C4-2B (cell line): ENCODE results near the gene ARHGAP15.

Experiments used
- H3K27ac ChIP-seq: fragments of 450-650 bp; 2 replicates; pipeline ENCODE4 v1.5.1; 2017
- CTCF ChIP-seq: fragments of 450-650 bp; conservative IDR thresholded peaks from 2 replicates; pipeline ENCODE4 v1.5.1; 2017; ENCODE audit warnings: mild to moderate bottlenecking
- ZFX ChIP-seq: fragments of 450-650 bp; IDR thresholded peaks from 2 replicates; pipeline ENCODE4 v1.6.1; 2017

Gene ARHGAP15

GRCh38 chr2:143632751-143633374 is 503.6 kb downstream of the ARHGAP15 start:
- no peak overlapping the region for H3K27ac ChIP-seq
- TF ChIP-seq ZFX (no peak), CTCF (no peak)

GRCh38 chr2:143633419-143633818 is 504.2 kb downstream of the ARHGAP15 start:
- TF ChIP-seq CTCF (no peak), ZFX (no peak)
- H3K27ac ChIP-seq, result no peak overlapping the region

GRCh38 chr2:143635302-143635701 is 506.1 kb downstream of the ARHGAP15 start:
- H3K27ac ChIP-seq, result no peak overlapping the region

GRCh38 chr2:143635936-143636335 is 506.7 kb downstream of the ARHGAP15 start:
- no peak overlapping the region for H3K27ac ChIP-seq
- no peak for TF ChIP-seq ZFX
- TF ChIP-seq CTCF, result no peak

More at GRCh38 chr2:143635302-143635701, 506.1 kb downstream of the ARHGAP15 start:
- no peak for TF ChIP-seq ZFX
- no peak for TF ChIP-seq CTCF

- TF ChIP-seq ZFX (no peak), CTCF (no peak)
Observed at GRCh38 chr2:143640826-143641225, 511.6 kb downstream of the ARHGAP15 start.

GRCh38 chr2:143645921-143646645 is 516.9 kb downstream of the ARHGAP15 start:
- no peak overlapping the region for H3K27ac ChIP-seq
- TF ChIP-seq ZFX (no peak), CTCF (no peak)

More at GRCh38 chr2:143640826-143641225, 511.6 kb downstream of the ARHGAP15 start:
- H3K27ac ChIP-seq, result no peak overlapping the region

- TF ChIP-seq ZFX (no peak), CTCF (no peak)
- H3K27ac ChIP-seq, result no peak overlapping the region
Observed at GRCh38 chr2:143649226-143649740, 520.1 kb downstream of the ARHGAP15 start.
